ENCODE data around the gene EXOC8. TPM values are rescaled to one million over a fixed set of nuclear protein-coding genes. Genes with fewer than 3 reads are reported as not detected.

Gene EXOC8
- total RNA-seq, 1 donor from 2014 or later = 17.4 TPM

- no peak for TF ChIP-seq CTCF (IDR thresholded peaks at IDR 0.05; ENCODE audit: insufficient read depth, low read length, severe bottlenecking)
- DNase-seq (ENCODE audit: low read depth) (no peak), FAIRE-seq (no peak)
- Histone ChIP-seq H3K4me3 (ENCODE audit: low read depth, low read length) (no peak overlapping the region), H3K36me3 (ENCODE audit: control insufficient read depth, insufficient read depth, low read length) (no peaks in the 10 kb centered on the region), H3K27me3 (ENCODE audit: control insufficient read depth, insufficient read depth, low read length) (no peaks in the 10 kb centered on the region)
Measured at GRCh38 chr1:231311720-231312431, 25.8 kb downstream of the EXOC8 start.

DNA sequence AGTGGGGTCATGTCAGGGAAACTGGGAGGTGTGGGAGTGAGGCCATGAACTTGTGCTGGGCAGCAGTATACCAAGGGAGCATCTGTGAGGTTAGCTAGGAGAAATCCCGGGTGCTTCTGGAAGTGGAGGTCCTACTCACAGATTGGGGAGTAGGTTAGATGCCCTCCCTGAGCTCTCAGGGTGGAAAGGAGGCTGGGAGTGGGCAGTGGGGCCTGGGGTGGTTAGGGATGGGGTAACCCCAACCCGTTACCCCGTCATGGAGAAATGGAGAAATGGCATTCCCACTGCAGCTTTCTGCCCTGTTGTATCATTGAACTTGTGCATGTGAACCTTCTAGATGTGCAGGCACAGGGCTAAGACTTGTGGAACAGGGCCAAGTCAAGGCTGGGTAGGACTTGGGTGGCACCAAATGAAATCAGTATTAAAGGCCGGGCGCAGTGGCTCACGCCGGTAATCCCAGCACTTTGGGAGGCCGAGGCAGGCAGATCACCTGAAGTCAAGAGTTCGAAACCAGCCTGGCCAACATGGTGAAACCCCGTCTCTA, 27.2 kb downstream of the EXOC8 start:
- FAIRE-seq (no peak), DNase-seq (ENCODE audit: low read depth) (no peak)
- Histone ChIP-seq H3K36me3 (ENCODE audit: control insufficient read depth, insufficient read depth, low read length) (no peaks in the 10 kb centered on the region), H3K27me3 (ENCODE audit: control insufficient read depth, insufficient read depth, low read length) (no peaks in the 10 kb centered on the region), H3K4me3 (ENCODE audit: low read depth, low read length) (no peak overlapping the region)
- no peak for TF ChIP-seq CTCF (IDR thresholded peaks at IDR 0.05; ENCODE audit: insufficient read depth, low read length, severe bottlenecking)

GRCh38 chr1:231301990-231302389, 35.7 kb downstream of the EXOC8 start:
- Histone ChIP-seq H3K36me3 (ENCODE audit: control insufficient read depth, insufficient read depth, low read length) (no peaks in the 10 kb centered on the region), H3K4me3 (ENCODE audit: low read depth, low read length) (no peak overlapping the region), H3K27me3 (ENCODE audit: control insufficient read depth, insufficient read depth, low read length) (no peaks in the 10 kb centered on the region)
- no peak for FAIRE-seq
- no peak for TF ChIP-seq CTCF (IDR thresholded peaks at IDR 0.05; ENCODE audit: insufficient read depth, low read length, severe bottlenecking)
- no peak for DNase-seq (ENCODE audit: low read depth)

DNA sequence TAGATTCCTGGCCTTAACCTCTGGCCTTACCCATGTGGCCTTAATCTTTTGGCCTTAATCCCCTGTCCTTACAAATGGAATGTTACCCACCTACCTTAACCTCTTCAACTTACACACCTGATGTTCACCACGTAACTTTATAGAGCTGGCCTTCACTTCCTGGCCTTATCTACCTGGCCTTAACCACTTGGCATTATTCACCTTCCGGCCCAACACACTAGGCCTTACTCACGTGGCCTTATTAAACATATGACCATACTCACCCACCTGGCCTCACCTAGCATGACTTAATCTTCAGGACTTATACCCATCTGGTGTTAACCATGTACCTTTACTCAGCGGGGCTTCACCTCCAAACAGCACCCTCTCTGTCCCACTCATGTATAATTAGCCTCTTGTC, 41.7 kb downstream of the EXOC8 start:
- FAIRE-seq (no peak), DNase-seq (ENCODE audit: low read depth) (no peak)
- Histone ChIP-seq H3K36me3 (ENCODE audit: control insufficient read depth, insufficient read depth, low read length) (no peaks in the 10 kb centered on the region), H3K27me3 (ENCODE audit: control insufficient read depth, insufficient read depth, low read length) (no peaks in the 10 kb centered on the region), H3K4me3 (ENCODE audit: low read depth, low read length) (no peak overlapping the region)
- TF ChIP-seq CTCF (IDR thresholded peaks at IDR 0.05; ENCODE audit: insufficient read depth, low read length, severe bottlenecking) = no peak

- Histone ChIP-seq H3K4me3 (ENCODE audit: low read depth, low read length) (no peak overlapping the region), H3K27me3 (ENCODE audit: control insufficient read depth, insufficient read depth, low read length) (no peaks in the 10 kb centered on the region), H3K36me3 (ENCODE audit: control insufficient read depth, insufficient read depth, low read length) (no peaks in the 10 kb centered on the region)
- TF ChIP-seq CTCF (IDR thresholded peaks at IDR 0.05; ENCODE audit: insufficient read depth, low read length, severe bottlenecking) = no peak
- DNase-seq (ENCODE audit: low read depth) (no peak), FAIRE-seq (no peak)
Measured at GRCh38 chr1:231286603-231287002, 51.0 kb downstream of the EXOC8 start.

GRCh38 chr1:231284441-231284840, 53.2 kb downstream of the EXOC8 start:
- no peak overlapping the region for H3K4me3 ChIP-seq (ENCODE audit: low read depth, low read length)
- DNase-seq (ENCODE audit: low read depth) = no peak
- no peaks in the 10 kb centered on the region for H3K36me3 ChIP-seq (ENCODE audit: control insufficient read depth, insufficient read depth, low read length)
- no peak for FAIRE-seq
- no peaks in the 10 kb centered on the region for H3K27me3 ChIP-seq (ENCODE audit: control insufficient read depth, insufficient read depth, low read length)
- no peak for TF ChIP-seq CTCF (IDR thresholded peaks at IDR 0.05; ENCODE audit: insufficient read depth, low read length, severe bottlenecking)

Data from bronchial epithelial cell (primary cell).